ENCODE measurements around the gene FAM221B.
A peak's percentile ranks its signal among the peaks of the same experiment; 100 is the strongest.

Gene FAM221B

DNA sequence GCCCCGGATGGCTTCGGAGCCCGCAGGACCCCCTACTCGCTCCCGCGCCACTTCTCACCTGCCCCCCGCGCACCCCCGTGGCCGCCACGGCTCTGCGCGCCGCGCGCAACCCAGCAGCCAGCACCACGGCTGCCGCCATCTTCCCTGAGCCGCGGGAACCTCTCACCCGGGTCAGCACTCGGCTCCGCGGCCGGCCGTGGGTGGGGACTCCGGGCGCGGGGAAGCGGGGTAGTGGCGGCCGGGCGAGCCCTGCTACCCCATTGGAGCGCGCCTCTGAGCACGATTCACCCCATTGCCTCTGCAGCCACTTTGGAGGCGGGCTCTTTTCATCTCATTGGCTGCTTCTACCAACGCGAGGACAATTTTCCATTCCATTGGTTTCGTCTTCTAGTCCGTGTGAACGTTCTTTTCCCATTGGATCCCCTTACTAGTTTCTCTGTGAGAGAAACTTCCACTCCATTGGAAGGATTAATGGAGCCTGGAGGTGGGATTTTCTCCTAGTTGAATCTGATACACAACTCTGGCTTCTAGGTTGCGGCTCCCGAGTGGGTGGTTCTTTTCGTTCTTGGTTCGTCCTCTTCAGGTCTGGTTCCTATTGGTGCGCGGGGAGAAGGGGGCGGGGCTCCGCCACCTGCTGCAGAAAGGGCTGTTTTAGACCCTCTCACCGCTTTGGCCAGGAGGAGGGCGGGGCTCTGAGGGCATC lies 13.5 kb downstream of the FAM221B start, which contains the start of gene HINT2:
Gene HINT2 (minus strand): TSS at position 202 of the 703 bp plus-strand sequence. CDS start 63 bp downstream, at position 139.
- DNase-seq: peak; percentile 87 to 90

- DNase-seq: peak in 1 of 2 experiments; percentile 12
Observed at GRCh38 chr9:35814106-35814840, 14.3 kb downstream of the FAM221B start.

DNA sequence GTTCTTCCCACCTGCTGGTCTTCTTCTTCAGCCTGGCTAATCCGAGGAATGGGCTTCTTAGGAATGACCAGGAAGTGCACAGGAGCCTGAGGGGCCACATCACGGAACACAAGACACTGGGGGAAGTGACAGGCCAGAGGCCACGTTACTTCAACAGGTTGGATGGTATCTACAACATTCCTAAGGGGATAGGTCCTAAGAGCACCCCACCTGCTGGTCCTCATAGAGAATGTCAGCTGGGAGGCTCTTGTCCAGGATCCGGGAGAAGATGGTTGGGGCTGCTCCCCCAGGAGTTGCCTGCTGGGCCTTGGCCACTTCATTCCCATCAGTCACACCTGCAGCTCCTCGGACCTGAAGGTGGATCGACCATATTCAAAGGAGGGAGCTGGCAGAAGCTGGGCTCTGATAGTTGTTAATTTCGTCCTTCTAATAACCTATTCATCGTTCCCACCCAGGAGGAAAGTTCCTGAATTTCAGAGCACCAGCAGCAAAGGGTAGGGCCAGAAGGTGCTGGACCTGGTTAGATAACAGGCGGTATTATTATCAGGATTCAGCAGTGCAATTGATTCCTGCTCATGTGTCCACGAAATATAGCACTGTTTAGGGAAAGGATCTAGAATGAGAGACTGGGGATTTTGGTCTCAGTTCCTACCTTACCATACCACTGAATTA lies 15.0 kb downstream of the FAM221B start:
- DNase-seq: peak in 1 of 2 experiments; percentile 38

- DNase-seq: peak; percentile 85 to 93
Observed at GRCh38 chr9:35812025-35812602, 16.4 kb downstream of the FAM221B start, which contains the start of gene SPAG8. TSS of gene SPAG8 (minus strand) at chr9:35812262. CDS start at chr9:35812147, 115 bp downstream.

DNA sequence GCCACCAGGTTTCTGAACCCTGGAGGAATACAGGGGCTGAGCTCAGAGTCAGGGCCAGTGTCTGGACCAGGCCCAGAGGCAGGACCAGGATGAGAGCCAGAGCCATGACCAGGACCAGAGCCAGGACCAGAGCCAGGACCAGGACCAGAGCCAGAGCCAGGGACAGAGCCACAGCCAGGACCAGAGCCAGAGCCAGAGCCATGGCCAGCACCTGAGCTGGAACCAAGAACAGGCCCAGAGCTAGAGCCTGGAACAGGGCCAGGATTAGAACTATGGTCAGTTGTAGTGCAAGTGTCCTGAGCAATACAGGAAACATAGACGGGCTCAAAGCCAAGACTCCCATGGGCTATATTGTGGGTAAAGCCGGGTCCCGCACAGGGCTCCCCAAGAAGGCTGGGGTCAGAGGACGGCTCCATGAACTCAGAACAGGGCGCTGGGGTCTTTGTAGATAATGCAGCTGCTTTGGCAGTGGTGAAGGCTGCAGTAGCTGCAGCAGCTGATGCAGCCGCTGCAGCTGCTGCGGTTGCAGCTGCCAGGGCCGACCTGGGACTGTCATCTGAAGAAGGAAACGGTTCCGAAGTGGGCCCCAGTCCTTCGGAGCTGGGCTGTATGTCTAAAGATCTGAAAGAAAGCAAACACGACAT lies 17.0 kb downstream of the FAM221B start:
- no peak for DNase-seq

GRCh38 chr9:35810122-35810521 lies 18.4 kb downstream of the FAM221B start:
- DNase-seq: no peak

- no peak for DNase-seq
Observed at GRCh38 chr9:35808433-35808832, 20.1 kb downstream of the FAM221B start.

GRCh38 chr9:35806101-35806500 lies 22.4 kb downstream of the FAM221B start:
- DNase-seq: no peak

- no peak for DNase-seq
Observed at GRCh38 chr9:35801328-35802128, 27.0 kb downstream of the FAM221B start.

DNA sequence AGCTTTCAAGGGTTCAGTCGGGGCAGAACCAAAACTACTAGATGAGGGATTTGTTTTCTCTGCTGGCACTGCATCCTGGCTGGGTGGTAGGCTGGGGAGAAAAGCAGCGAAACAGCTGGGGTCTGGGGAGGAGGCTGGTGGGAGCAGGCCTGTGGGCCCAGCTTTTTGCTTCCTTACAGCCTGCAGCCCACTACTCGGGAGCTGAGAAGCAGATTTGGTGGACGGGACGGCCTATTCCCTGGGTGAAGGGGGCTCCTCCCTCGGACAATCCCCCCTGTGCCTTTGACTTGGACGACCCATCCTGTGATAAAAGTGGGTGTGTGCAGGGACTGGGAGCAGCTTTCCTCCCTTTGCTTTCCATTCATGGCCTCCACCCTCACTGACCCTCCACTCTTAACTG lies 28.0 kb downstream of the FAM221B start:
- no peak for DNase-seq

GRCh38 chr9:35798658-35799374 lies 29.7 kb downstream of the FAM221B start:
- DNase-seq: no peak

DNA sequence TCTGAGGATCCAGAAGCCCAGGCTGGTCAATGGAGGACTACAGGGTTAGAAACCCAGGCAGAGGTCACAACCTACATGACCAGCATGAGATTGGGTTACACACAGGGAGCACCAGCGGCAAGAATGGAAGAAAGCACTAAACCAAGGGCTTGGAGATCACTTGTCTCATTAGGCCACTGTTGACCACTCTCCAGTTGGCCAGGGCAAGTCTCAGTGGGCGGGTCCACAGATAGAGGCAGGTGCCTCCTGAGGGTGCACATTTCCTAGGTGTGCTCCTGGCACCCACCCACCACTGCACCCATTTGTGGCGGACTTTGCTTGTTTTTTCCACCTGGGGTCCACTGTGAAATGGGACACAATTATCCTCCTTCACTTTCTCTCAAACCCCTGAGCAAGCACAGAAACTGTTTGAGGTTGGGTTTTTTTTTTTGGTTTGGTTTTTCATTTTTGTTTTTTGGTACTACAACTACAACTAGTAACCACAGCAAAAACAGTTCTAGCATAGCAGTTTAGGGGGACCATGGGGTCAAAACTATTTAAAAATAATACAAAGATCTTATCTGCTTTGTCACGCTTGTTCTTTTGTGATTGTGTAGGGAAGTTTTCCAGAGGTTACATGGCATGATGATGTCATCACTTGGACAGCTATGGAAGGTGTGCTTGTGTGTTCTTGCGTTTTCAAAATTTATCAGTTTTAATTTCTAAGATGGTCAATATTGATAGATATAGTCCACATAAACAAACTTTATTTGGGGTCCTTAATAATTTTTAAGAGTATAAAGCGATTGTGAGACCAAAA lies 31.0 kb downstream of the FAM221B start:
- no peak for DNase-seq

- DNase-seq: no peak
Observed at GRCh38 chr9:35795695-35796094, 32.8 kb downstream of the FAM221B start.

DNA sequence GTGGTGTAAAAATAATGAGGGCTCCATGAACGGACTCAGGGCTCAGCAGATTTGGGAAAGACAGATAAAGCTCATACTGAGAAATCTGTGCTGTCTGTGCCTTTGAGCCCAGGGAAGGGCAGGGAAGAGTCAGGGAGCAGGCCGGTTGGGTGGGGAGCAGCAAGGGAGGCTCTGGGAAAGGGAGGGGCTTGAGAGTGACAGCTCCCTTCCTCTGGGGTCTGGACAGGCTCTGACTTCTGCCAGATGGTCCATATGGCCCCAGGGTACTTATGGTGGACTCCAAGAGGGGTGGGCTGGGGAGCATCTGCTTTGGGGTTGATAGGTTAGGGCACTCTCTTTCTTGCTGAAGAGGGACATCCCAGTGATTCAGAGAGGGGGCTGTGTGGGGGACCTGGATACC lies 35.1 kb downstream of the FAM221B start:
- no peak for DNase-seq

DNA sequence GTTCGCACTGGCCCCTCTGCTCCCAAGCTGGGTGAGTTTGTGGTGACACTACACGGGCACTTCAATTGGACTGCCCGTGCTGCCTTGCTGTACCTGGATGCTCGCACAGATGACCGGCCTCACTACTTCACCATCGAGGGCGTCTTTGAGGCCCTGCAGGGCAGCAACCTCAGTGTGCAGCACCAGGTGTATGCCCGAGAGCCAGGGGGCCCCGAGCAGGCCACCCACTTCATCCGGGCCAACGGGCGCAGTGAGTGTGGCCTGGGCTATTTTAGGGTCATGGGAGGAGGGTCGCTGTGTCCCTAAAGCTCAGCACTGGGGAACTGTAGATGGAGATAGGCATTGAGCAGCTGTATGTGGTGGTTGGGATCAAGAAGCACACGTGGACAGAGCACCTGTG lies 35.7 kb downstream of the FAM221B start:
- no peak for DNase-seq

- no peak for DNase-seq
Observed at GRCh38 chr9:35792024-35792813, 36.3 kb downstream of the FAM221B start.

- DNase-seq: no peak
Observed at GRCh38 chr9:35791297-35791921, 37.1 kb downstream of the FAM221B start, which contains the start of gene NPR2. TSS of gene NPR2 (plus strand) at chr9:35791591. CDS start at chr9:35792409, 818 bp downstream.

- DNase-seq: peak; percentile 22 to 38
Observed at GRCh38 chr9:35790385-35791296, 37.9 kb downstream of the FAM221B start.

Data from SHP77 (cell line).